Inflammatory macrophage treated with lipopolysaccharide for 4 hours (primary cell): Measurements from ENCODE around the gene POFUT2.

Source experiments
- DNase-seq: peaks from one replicate; pipeline ENCODE4 v3.0.0-alpha.2; 2020

The POFUT2 gene

GRCh38 chr21:45281411-45282282 is 6.0 kb downstream of the POFUT2 start:
- no peak for DNase-seq

GRCh38 chr21:45280969-45281368 is 6.7 kb downstream of the POFUT2 start:
- DNase-seq, result no peak

- no peak for DNase-seq
Measured at GRCh38 chr21:45280178-45280821, 7.4 kb downstream of the POFUT2 start.

GRCh38 chr21:45279446-45280177 is 8.1 kb downstream of the POFUT2 start:
- DNase-seq, result no peak

GRCh38 chr21:45278156-45278911 is 9.4 kb downstream of the POFUT2 start:
- no peak for DNase-seq

DNA sequence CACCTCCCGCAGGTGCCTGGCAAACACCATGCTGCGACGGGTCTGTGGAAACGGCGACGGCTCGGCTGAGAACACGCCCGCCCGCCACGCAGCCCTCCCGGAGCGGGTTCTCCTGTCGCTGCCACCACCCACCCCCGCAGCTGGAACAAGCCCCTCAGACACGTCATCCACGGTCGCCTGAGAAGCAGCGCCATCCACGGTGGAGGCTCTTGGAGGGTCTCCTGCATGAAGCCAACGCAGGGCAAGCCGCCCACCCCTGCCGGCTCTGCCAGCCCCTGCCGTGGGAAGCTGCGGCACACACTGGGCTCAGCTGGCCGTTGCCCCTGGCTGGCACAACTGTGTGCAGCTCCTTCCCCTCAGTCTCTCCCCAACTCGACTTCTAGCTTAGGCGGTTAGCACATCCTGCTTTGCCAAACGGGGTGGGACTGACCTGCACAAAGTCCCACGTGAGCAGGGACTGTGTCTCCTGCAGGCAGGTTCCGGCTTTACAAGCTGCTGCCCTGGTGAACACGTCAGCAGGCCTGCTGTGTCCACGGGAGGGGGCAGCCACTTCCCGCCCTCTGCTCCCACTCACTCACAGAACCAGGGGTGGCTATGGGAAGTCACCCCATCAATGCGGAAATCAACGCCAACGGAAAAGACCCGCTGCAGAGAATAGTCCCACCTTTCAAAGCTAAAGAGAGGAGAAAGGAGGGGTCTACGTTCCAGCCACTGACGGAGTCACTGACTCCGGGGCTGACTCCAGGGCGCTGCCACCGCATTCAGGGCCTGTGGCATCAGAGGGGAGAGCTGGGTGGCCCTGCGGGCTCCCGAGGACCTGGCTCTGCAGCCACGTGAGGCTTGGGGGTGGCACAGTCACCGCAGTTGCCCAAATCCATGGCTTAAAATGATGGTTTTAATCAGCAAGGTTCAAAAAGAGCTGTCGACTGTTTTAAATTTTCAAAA is 10.3 kb downstream of the POFUT2 start:
- no peak for DNase-seq

DNA sequence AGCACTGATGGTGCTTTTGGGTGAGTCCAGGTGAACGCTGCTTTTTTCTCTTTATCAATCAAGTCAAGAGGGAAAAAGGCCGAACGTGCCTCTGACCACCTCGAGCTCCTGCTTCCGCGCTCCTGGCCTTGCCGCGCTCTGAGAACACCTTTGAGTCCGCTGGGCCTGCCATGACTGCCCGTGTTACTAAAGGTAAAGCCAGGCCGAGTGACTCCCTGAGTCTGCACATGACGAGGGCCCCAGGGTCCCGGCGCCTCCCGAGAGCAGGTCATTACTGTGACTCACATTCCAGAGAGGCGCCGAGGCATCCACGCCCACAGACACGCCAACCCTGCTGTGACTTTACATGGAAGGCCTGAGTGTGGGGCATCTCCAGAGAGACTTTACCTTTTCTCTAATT is 11.1 kb downstream of the POFUT2 start:
- DNase-seq, result no peak

DNA sequence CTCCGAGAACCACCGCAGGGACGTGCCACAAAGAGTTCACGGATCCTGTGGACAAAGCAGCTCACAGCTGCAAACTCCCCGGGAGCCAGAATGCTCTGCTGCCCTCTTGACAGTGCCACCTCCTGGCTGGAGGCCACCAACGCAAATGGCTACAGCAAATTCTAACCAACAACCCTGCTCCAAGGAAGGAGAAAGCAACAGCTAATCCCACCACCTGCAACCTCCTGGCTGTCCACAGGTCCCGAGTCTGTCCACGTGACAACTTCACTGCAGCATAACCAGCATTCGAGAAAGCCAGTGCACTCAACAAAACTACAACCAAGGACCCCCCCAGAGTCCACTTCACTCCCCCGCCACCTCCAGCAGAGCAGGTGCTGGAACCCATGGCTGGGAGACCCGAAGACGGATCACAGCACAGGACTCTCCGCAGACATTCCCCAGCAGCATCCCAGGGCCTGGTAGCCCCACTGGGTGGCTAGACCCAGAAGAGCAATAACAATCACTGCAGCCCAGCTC is 17.3 kb downstream of the POFUT2 start:
- DNase-seq, result no peak

DNA sequence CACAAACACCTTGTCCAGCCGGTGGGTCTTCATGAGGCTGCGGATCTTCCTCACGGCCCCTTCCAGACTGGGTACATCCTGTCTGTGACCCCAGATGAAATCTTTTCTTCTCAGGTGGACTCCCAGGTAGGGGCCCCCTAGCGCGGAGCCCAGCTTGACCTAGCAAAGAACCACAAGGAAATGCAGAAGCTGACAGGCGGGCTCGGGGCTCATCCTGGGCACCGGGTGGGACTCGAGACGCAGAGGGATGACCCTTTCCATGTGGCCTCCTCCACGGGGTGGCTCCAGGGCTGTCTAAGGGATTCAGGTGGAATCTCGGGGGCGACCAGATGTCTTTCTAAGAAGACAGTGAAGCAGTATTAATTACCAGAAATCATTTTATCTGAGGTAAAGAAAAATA is 17.8 kb downstream of the POFUT2 start:
- DNase-seq, result no peak

DNA sequence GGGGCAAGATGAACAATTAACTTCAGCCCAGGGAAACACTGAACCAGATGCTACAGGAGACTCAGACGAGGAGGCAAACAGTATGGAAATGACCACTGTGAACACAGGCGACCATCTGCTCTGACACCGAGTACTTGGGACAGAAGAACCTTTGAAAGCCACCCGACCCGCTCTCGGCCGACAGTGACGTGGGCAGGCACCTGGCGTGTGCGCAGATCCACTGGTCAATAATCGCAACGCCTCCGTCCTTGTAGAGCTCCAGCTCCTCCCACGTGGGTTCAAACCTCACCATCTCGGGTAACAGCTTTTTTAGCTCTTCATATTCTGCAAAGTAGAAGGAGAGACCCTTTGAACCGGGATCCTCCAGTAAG is 20.3 kb downstream of the POFUT2 start:
- DNase-seq, result no peak

- no peak for DNase-seq
Measured at GRCh38 chr21:45266518-45267389, 20.9 kb downstream of the POFUT2 start.

DNA sequence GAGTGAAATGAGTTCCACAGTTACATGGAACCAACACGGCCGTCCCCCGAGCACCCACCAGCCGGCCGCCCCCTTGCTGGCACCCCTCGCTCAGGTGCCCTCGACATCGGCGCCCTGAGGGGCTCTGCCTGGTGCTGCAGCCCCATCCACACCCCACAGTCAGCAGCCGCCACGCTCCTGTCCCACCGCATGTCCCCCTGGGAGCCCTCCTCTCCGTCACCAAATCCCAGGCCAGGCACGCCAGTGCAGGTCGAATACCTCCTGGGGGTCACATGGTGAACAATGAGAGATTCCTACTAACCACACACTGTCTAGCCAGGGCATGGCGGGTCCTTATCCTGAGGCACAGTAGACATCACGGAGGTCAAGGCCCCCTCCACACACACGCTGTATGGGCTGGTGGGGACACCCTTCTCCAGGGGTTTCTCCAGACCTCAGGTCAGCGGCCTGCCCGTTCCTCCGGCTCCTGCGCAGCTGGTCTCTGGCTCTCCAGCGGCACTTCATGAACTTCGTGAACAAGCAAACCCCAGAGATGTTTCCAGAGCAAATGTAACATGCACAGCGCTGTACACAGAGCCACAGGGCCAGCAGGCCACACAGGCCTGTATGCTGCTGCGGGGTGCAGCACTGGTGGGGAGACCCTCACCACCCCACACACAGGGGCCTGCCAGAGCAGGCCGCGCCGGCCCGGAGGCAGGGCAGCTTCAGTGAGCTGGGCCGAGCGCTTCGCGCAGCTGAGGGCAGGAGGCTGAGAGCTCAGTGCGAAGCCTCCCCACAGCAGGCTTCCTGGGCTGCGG is 21.8 kb downstream of the POFUT2 start:
- DNase-seq, result no peak

GRCh38 chr21:45264912-45265515 is 22.7 kb downstream of the POFUT2 start:
- no peak for DNase-seq

DNA sequence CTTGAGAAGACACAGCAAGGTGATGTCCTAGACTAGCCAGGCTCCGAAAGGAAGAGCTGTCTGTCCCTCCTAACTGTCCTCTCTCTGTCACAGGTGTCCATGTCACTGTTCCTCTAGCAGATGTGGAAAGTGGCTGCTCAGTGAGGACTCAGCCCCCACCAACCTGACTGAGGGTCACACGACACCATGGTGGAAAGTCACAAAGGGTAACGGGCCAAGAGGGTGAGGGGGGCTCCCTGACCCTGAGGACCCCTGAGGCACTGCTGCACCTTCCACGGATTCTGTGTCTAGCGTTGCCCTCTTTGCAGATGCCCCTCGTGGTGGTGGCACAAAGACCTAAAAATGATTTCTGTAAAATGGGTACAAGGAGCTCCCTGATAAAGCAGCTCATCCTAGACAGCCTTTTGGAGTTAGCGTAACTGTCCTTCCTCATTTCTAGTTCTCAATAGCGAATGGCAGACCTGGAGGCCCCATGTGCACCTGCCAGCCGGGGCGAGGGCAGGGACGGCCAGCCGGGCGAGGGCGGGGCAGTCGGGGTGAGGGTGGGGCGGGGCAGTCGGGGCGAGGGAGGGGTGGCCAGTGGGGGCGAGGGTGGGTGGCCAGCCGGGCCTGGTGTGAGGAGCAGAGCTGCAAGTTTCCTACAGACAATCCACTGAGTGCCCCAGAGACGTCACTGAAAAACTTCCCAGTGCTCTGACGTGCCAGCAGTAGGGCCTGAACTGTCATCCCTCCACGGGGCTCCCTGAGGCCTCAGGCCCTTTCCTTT is 23.4 kb downstream of the POFUT2 start:
- DNase-seq, result no peak

DNA sequence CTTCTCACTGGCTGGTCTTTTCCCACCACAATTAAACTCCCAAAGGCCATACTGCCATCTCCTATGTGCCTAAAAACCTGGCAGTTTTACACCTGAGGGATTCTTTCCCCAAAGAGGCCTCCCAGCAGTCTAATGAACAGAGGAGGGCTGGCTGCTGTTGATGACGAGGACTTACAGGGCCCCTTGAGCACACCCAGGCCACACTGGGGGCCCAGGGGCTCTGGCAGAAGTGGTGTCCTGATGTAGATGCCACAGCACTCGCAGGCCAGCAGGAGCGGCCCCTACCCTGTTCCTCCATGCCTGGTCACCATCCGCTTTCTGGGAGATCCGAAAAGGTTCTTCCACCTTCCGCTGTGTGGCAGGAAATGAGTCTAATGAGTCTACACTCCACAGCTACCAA is 24.2 kb downstream of the POFUT2 start:
- no peak for DNase-seq

DNA sequence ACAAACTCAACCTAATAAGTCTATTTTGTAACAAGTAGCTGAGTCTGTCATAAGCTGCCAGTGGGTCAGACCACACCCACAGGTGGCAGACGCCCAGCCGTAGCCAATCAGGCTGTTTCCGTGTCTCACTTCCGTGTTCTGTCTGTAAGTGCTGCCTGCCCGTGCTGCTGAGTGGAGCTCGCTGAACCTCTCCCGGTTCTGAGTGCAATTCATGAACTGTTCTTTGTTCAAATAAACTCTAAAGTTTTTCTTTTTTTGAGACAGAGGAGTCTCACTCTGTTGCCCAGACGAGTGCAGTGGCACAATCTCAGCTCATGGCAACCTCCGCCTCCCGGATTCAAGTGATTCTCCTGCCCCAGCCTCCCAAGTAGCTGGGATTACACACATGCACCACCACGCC is 25.1 kb downstream of the POFUT2 start:
- DNase-seq, result no peak

DNA sequence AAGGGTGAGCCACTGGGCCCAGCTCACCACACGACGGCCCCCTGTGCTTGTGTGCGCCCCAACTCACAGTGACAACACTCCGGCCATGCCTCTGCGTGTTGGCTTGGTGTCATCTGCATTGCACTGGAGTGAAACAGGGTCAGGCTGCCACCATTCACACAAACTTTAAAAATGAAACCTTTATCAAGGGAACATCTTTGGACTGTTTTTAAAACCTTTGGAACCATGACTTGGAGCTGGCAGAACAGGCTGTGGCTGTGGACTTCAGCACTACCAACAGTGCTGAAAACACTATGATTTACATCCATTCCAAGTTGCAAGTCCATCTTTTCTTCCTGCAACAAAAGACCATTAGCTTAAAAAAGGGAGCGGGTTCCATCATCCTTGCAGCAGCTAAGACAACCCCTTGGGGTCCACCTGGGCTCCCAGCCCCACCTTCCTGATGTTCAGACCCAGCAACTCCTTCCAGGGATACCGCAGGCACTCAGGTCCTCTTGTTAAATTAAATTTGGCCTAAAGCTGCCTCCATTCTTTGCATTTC is 25.6 kb downstream of the POFUT2 start:
- no peak for DNase-seq

DNA sequence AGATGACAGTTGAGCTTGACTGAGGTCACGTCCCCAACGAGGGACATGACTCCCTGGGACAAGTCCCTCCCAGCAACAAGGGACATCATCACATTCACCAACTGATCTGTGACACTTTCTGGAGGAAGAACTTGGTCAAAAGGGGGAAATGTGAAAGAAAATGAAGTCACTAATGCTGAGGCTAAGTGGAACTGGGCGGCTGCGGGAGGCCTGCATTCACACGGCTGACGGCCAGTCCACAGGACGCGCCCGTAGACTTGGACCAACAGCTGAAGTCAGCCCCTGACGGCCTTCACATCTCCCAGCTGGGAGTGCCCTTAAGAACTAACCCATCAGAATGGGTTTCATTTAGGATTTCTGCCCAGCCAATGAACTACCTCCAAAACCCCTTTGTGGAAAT is 26.6 kb downstream of the POFUT2 start:
- DNase-seq, result no peak
